ENCODE measurements around the gene SIPA1.
"Not testable (repeated sequence)": the region's sequence is repeated elsewhere in the genome, so short reads cannot be mapped to it uniquely, and the experiment has no call there.

The SIPA1 gene

GRCh38 chr11:65634109-65634436, 3.8 kb upstream of the SIPA1 start:
- no peak for TF ChIP-seq CTCF (conservative IDR thresholded peaks at IDR 0.05; ENCODE audit: control insufficient read depth, insufficient read depth, low read depth, low read length)
- no peak for DNase-seq (ENCODE audit: low read depth)
- no peak overlapping the region for H3K4me3 ChIP-seq (ENCODE audit: control insufficient read depth, low read depth, low read length)

GRCh38 chr11:65634440-65634839, 3.5 kb upstream of the SIPA1 start:
- DNase-seq (ENCODE audit: low read depth), result no peak
- no peak overlapping the region for H3K4me3 ChIP-seq (ENCODE audit: control insufficient read depth, low read depth, low read length)
- TF ChIP-seq CTCF (conservative IDR thresholded peaks at IDR 0.05; ENCODE audit: control insufficient read depth, insufficient read depth, low read depth, low read length), result no peak

- DNase-seq (ENCODE audit: low read depth), result no peak
- TF ChIP-seq CTCF (conservative IDR thresholded peaks at IDR 0.05; ENCODE audit: control insufficient read depth, insufficient read depth, low read depth, low read length), result no peak
- no peak overlapping the region for H3K4me3 ChIP-seq (ENCODE audit: control insufficient read depth, low read depth, low read length)
Observed at GRCh38 chr11:65634905-65635731, 2.8 kb upstream of the SIPA1 start.

GRCh38 chr11:65636108-65637031, 1.5 kb upstream of the SIPA1 start:
- TF ChIP-seq CTCF (conservative IDR thresholded peaks at IDR 0.05; ENCODE audit: control insufficient read depth, insufficient read depth, low read depth, low read length), result no peak
- no peak overlapping the region for H3K4me3 ChIP-seq (ENCODE audit: control insufficient read depth, low read depth, low read length)
- no peak for DNase-seq (ENCODE audit: low read depth)

- H3K4me3 ChIP-seq (ENCODE audit: control insufficient read depth, low read depth, low read length), result no peak overlapping the region
- no peak for TF ChIP-seq CTCF (conservative IDR thresholded peaks at IDR 0.05; ENCODE audit: control insufficient read depth, insufficient read depth, low read depth, low read length)
- DNase-seq (ENCODE audit: low read depth), result no peak
Observed at GRCh38 chr11:65637032-65637557, 806 bp upstream of the SIPA1 start.

- not testable (repeated sequence) for H3K4me3 ChIP-seq (ENCODE audit: control insufficient read depth, low read depth, low read length)
Observed at GRCh38 chr11:65639228-65639597, 1.3 kb downstream of the SIPA1 start.

More at GRCh38 chr11:65639228-65639597, 1.3 kb downstream of the SIPA1 start:
- not testable (repeated sequence) for DNase-seq (ENCODE audit: low read depth)

All from fibroblast of mammary gland (primary cell).